ENCODE measurements around the gene ATG12. TPM values are rescaled to one million over a fixed set of nuclear protein-coding genes. Genes with fewer than 3 reads are reported as not detected.
"Not testable (repeated sequence)": the region's sequence is repeated elsewhere in the genome, so short reads cannot be mapped to it uniquely, and the experiment has no call there.

Gene ATG12
- total and polyA plus RNA-seq, 2 experiments from 2014 or later = 66.0 to 85.7 TPM

GRCh38 chr5:115825948-115826347, 15.4 kb downstream of the ATG12 start:
- Histone ChIP-seq H3K4me1 (ENCODE audit: insufficient read depth) (peaks cover 5% of the 10 kb centered on the region), H3K27me3 (no peaks in the 10 kb centered on the region), H3K4me3 (no peak overlapping the region), H2AFZ (no peak overlapping the region), H3K79me2 (no peaks in the 10 kb centered on the region), H3K4me2 (no peak overlapping the region), H3K27ac (no peak overlapping the region), H3K36me3 (replicated peaks; ENCODE audit: insufficient read depth, low read depth) (no peaks in the 10 kb centered on the region), H3K9me3 (ENCODE audit: low read depth) (no peaks in the 10 kb centered on the region), H3K9me2 (replicated peaks; ENCODE audit: insufficient read depth) (no peaks in the 10 kb centered on the region), H4K20me1 (ENCODE audit: insufficient read depth, poor library complexity, severe bottlenecking) (no peaks in the 10 kb centered on the region)
- TF ChIP-seq EZH2phosphoT487 (IDR thresholded peaks at IDR 0.05; ENCODE audit: low read depth, severe bottlenecking, unreplicated experiment) (no peak), CTCF (IDR thresholded peaks at IDR 0.05; ENCODE audit: poor library complexity) (no peak)
- WGBS (ENCODE audit: low lambda C conversion rate, missing lambda C conversion rate) = 99% methylated on average over 4 of the region's 4 CpGs
- DNase-seq (ENCODE audit: low spot score) = no peak

GRCh38 chr5:115824983-115825382, 16.4 kb downstream of the ATG12 start:
- 96% methylated on average over 1 of the region's 1 CpG for WGBS (ENCODE audit: low lambda C conversion rate, missing lambda C conversion rate)
- not testable (repeated sequence) for H4K20me1 ChIP-seq (ENCODE audit: insufficient read depth, poor library complexity, severe bottlenecking); H3K79me2 ChIP-seq; H3K27me3 ChIP-seq; H2AFZ ChIP-seq; H3K4me1 ChIP-seq (ENCODE audit: insufficient read depth); H3K9me3 ChIP-seq (ENCODE audit: low read depth); H3K27ac ChIP-seq; H3K36me3 ChIP-seq (replicated peaks; ENCODE audit: insufficient read depth, low read depth); DNase-seq (ENCODE audit: low spot score); H3K4me2 ChIP-seq; H3K9me2 ChIP-seq (replicated peaks; ENCODE audit: insufficient read depth); H3K4me3 ChIP-seq

- WGBS (ENCODE audit: low lambda C conversion rate, missing lambda C conversion rate) = 92% methylated on average over 1 of the region's 1 CpG
- H3K27ac ChIP-seq = no peak overlapping the region
- no peaks in the 10 kb centered on the region for H3K36me3 ChIP-seq (replicated peaks; ENCODE audit: insufficient read depth, low read depth)
- H3K4me3 ChIP-seq = no peak overlapping the region
- H4K20me1 ChIP-seq (ENCODE audit: insufficient read depth, poor library complexity, severe bottlenecking) = no peaks in the 10 kb centered on the region
- H3K27me3 ChIP-seq = peaks cover 4% of the 10 kb centered on the region
- H3K4me1 ChIP-seq (ENCODE audit: insufficient read depth) = no peaks in the 10 kb centered on the region
- H2AFZ ChIP-seq = no peak overlapping the region
- no peak for DNase-seq (ENCODE audit: low spot score)
- TF ChIP-seq EZH2phosphoT487 (IDR thresholded peaks at IDR 0.05; ENCODE audit: low read depth, severe bottlenecking, unreplicated experiment) = no peak
- TF ChIP-seq CTCF (IDR thresholded peaks at IDR 0.05; ENCODE audit: poor library complexity) = no peak
- no peak for TF ChIP-seq EZH2 (IDR thresholded peaks at IDR 0.05; ENCODE audit: borderline replicate concordance)
- no peaks in the 10 kb centered on the region for H3K9me3 ChIP-seq (ENCODE audit: low read depth)
- H3K79me2 ChIP-seq = no peaks in the 10 kb centered on the region
- no peaks in the 10 kb centered on the region for H3K9me2 ChIP-seq (replicated peaks; ENCODE audit: insufficient read depth)
- no peak overlapping the region for H3K4me2 ChIP-seq
Measured at GRCh38 chr5:115820846-115821245, 20.5 kb downstream of the ATG12 start.

GRCh38 chr5:115818821-115819220, 22.5 kb downstream of the ATG12 start:
- H2AFZ ChIP-seq = no peak overlapping the region
- no peak for DNase-seq (ENCODE audit: low spot score)
- no peaks in the 10 kb centered on the region for H3K9me3 ChIP-seq (ENCODE audit: low read depth)
- H4K20me1 ChIP-seq (ENCODE audit: insufficient read depth, poor library complexity, severe bottlenecking) = no peaks in the 10 kb centered on the region
- peaks cover 24% of the 10 kb centered on the region for H3K27me3 ChIP-seq
- H3K36me3 ChIP-seq (replicated peaks; ENCODE audit: insufficient read depth, low read depth) = no peaks in the 10 kb centered on the region
- H3K4me3 ChIP-seq = no peak overlapping the region
- no peak overlapping the region for H3K27ac ChIP-seq
- 92% methylated on average over 18 of the region's 18 CpGs for WGBS (ENCODE audit: low lambda C conversion rate, missing lambda C conversion rate)
- H3K4me2 ChIP-seq = no peak overlapping the region
- H3K9me2 ChIP-seq (replicated peaks; ENCODE audit: insufficient read depth) = no peaks in the 10 kb centered on the region
- H3K79me2 ChIP-seq = peaks cover 3% of the 10 kb centered on the region
- H3K4me1 ChIP-seq (ENCODE audit: insufficient read depth) = peaks cover 9% of the 10 kb centered on the region
- TF ChIP-seq EZH2phosphoT487 (IDR thresholded peaks at IDR 0.05; ENCODE audit: low read depth, severe bottlenecking, unreplicated experiment) (no peak), EZH2 (IDR thresholded peaks at IDR 0.05; ENCODE audit: borderline replicate concordance) (no peak), CTCF (IDR thresholded peaks at IDR 0.05; ENCODE audit: poor library complexity) (no peak)

All from hepatocyte (in vitro differentiated cells).